A673 (cell line): ENCODE data around the gene IGFL2. TPM values are rescaled to one million over a fixed set of nuclear protein-coding genes. Genes with fewer than 3 reads are reported as not detected.
"Not testable (repeated sequence)": the region's sequence is repeated elsewhere in the genome, so short reads cannot be mapped to it uniquely, and the experiment has no call there.

ENCODE experiments used
- BruUV-seq: library from RNA; stranded (reverse); fragments of 400-500 nt; replicated peaks from 2 replicates; lab custom pipeline; 2021; lab: Mats Ljungman, UMichigan
- CTCF ChIA-PET: fragments of 300-600 bp; sonication (Branson Sonifier 250); formaldehyde crosslinking; loops from one replicate; lab custom pipeline; 2022; ENCODE audit warnings: antibody characterized with exemption; lab: Charles Lee
- POLR2A ChIA-PET: fragments of 300-600 bp; sonication (Branson Sonifier 250); formaldehyde crosslinking; loops from one replicate; lab custom pipeline; 2022; ENCODE audit warnings: antibody characterized with exemption; ENCODE audit not compliant: low non-redundant PET; lab: Charles Lee
- DNase-seq: peaks from one replicate; pipeline ENCODE4 v3.0.0-alpha.2; 2015; ENCODE audit warnings: low spot score
- H3K27ac ChIP-seq: fragments of 200-600 bp; sonication (generic); 2 replicates; pipeline ENCODE4 v1.5.1; 2016; ENCODE audit warnings: mixed run types, low read depth, mild to moderate bottlenecking, mixed read lengths, antibody characterized with exemption, low read length; ENCODE audit not compliant: poor library complexity, severe bottlenecking
- H3K27me3 ChIP-seq: fragments of 200-600 bp; sonication (generic); replicated peaks from 2 replicates; pipeline ENCODE4 v1.6.1; 2017; ENCODE audit warnings: mixed run types, low read depth, mild to moderate bottlenecking, mixed read lengths, antibody characterized with exemption, low read length; ENCODE audit not compliant: insufficient read depth, poor library complexity
- H3K36me3 ChIP-seq: fragments of 200-600 bp; sonication (generic); 2 replicates; pipeline ENCODE4 v1.6.1; 2016; ENCODE audit warnings: mixed run types, mild to moderate bottlenecking, mixed read lengths, antibody characterized with exemption, low read length; ENCODE audit not compliant: insufficient read depth, poor library complexity, severe bottlenecking
- H3K4me1 ChIP-seq: fragments of 200-600 bp; sonication (generic); 2 replicates; pipeline ENCODE4 v1.6.1; 2017; ENCODE audit warnings: mixed run types, mild to moderate bottlenecking, mixed read lengths, antibody characterized with exemption, low read length; ENCODE audit not compliant: insufficient read depth, poor library complexity, severe bottlenecking
- H3K4me3 ChIP-seq: fragments of 200-600 bp; sonication (generic); 2 replicates; pipeline ENCODE4 v1.5.1; 2016; ENCODE audit warnings: low read depth, mixed run types, mild to moderate bottlenecking, mixed read lengths, low read length; ENCODE audit not compliant: poor library complexity, severe bottlenecking
- H3K9me3 ChIP-seq: fragments of 200-600 bp; sonication (generic); 2 replicates; pipeline ENCODE4 v1.6.1; 2016; ENCODE audit warnings: mixed run types, low read depth, mild to moderate bottlenecking, mixed read lengths, antibody characterized with exemption, low read length; ENCODE audit not compliant: poor library complexity, severe bottlenecking
- EZH2 ChIP-seq: fragments of 200-600 bp; sonication (generic); IDR thresholded peaks from 2 replicates; pipeline ENCODE4 v1.6.1; 2017; ENCODE audit warnings: borderline replicate concordance, low read depth, mild to moderate bottlenecking, mixed read lengths, antibody characterized with exemption, low read length; ENCODE audit not compliant: poor library complexity, severe bottlenecking
- intact Hi-C: fragments of 100-400 bp; cut with micrococcal nuclease; formaldehyde crosslinking; loops from one replicate; pipeline ENCODE4 v1.10.0; 2022; ENCODE audit not compliant: unreplicated experiment
- total RNA-seq: library from RNA; stranded (reverse); gene quantifications from 2 replicates; pipeline ENCODE4 v1.2.3, GENCODE V29; 2021
- TF ChIP-seq, protein P1 (sequence below): fragments of 300-800, 200-600 bp; sonication (generic); conservative IDR thresholded peaks from 2 replicates; pipeline ENCODE4 v1.5.1; 2017; ENCODE audit warnings: low read depth, mild to moderate bottlenecking, antibody characterized with exemption, low read length, moderate library complexity, mixed read lengths

IGFL2 gene
- total RNA-seq, 1 experiment from 2014 or later: 0.45 TPM

- POLR2A ChIA-PET: no interaction called here
- no TSS peak for BruUV-seq
- CTCF ChIA-PET: no interaction called here
These were observed 12.3 kb downstream of the IGFL2 start for GRCh38 chr19:46160233-46160775.

GRCh38 chr19:46161642-46162257 lies 13.7 kb downstream of the IGFL2 start:
- H3K27me3 ChIP-seq, H3K27ac ChIP-seq, H3K4me1 ChIP-seq, H3K4me3 ChIP-seq, POLR2A ChIA-PET, intact Hi-C loops, DNase-seq, CTCF ChIA-PET, BruUV-seq, H3K9me3 ChIP-seq, H3K36me3 ChIP-seq: not testable (repeated sequence)

More at GRCh38 chr19:46160233-46160775, 12.3 kb downstream of the IGFL2 start:
- H3K27me3 ChIP-seq: peaks cover 8% of the 10 kb centered on the region
- H3K36me3 ChIP-seq: no peaks in the 10 kb centered on the region
- TF ChIP-seq, protein P1, sequence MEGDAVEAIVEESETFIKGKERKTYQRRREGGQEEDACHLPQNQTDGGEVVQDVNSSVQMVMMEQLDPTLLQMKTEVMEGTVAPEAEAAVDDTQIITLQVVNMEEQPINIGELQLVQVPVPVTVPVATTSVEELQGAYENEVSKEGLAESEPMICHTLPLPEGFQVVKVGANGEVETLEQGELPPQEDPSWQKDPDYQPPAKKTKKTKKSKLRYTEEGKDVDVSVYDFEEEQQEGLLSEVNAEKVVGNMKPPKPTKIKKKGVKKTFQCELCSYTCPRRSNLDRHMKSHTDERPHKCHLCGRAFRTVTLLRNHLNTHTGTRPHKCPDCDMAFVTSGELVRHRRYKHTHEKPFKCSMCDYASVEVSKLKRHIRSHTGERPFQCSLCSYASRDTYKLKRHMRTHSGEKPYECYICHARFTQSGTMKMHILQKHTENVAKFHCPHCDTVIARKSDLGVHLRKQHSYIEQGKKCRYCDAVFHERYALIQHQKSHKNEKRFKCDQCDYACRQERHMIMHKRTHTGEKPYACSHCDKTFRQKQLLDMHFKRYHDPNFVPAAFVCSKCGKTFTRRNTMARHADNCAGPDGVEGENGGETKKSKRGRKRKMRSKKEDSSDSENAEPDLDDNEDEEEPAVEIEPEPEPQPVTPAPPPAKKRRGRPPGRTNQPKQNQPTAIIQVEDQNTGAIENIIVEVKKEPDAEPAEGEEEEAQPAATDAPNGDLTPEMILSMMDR: no peak
- TF ChIP-seq EZH2: no peak
- no peaks in the 10 kb centered on the region for H3K9me3 ChIP-seq
- H3K27ac ChIP-seq: no peak overlapping the region
- H3K4me3 ChIP-seq: no peak overlapping the region
- intact Hi-C loops: no loop called here
- H3K4me1 ChIP-seq: no peaks in the 10 kb centered on the region
- DNase-seq: no peak

DNA sequence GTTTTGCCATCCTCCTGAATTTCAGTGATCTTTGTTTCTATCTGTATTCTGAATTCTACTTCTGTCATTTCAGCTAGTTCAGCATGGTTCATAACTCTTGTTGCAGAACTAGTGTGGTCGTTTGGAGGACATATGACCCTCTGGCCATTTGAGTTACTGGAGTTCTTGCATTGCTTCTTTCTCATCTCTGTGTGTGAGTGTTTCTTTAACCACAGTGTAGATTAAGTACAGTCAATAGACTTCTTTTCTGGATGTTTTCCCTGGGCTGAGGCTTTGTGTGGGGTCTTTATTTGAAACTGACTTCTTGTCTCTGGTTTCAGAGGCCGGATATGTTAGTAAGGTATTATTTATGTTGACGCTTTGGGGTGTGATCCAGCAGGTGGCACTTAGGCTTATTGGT lies 14.7 kb downstream of the IGFL2 start:
- H3K4me1 ChIP-seq: no peaks in the 10 kb centered on the region
- no peak for TF ChIP-seq EZH2
- TF ChIP-seq, protein P1: no peak
- H3K27ac ChIP-seq: no peak overlapping the region
- intact Hi-C loops: no loop called here
- ChIA-PET POLR2A (no interaction called here), CTCF (no interaction called here)
- DNase-seq: no peak
- H3K27me3 ChIP-seq: no peaks in the 10 kb centered on the region
- H3K9me3 ChIP-seq: no peaks in the 10 kb centered on the region
- H3K4me3 ChIP-seq: no peak overlapping the region
- H3K36me3 ChIP-seq: no peaks in the 10 kb centered on the region
- no TSS peak for BruUV-seq

DNA sequence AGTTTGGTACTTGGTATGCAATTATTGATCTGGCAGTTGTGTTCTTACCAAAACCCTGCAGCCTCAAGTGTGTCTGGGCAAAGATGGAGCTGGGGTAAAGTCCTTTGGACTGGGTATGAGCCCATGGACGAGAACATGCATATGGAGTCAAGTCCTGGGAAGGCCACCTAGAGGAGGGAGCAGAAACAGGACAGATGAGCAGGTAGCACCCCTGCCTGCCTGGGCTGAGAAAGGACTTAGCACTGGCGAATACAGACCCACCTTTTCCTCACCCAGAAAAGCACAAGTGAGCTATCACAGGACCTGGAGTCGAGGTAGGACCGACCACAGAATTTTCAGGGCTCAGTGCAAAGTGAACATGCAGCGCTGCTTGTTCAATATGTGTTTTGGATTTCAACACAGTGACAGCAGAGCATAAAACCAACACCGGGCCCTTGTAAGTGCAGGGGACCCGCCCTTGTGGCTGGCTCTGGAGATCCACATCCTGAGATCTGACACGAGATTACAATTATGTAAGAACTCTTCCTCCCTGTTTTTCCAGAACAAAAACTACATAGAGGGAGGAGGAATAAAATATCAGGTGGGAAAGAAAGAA lies 25.9 kb downstream of the IGFL2 start:
- Histone ChIP-seq H3K4me1 (no peaks in the 10 kb centered on the region), H3K9me3 (no peaks in the 10 kb centered on the region), H3K4me3 (no peak overlapping the region), H3K27me3 (no peaks in the 10 kb centered on the region), H3K36me3 (no peaks in the 10 kb centered on the region), H3K27ac (no peak overlapping the region)
- CTCF ChIA-PET: no interaction called here
- TF ChIP-seq EZH2: no peak
- TF ChIP-seq, protein P1: no peak
- no TSS peak for BruUV-seq
- DNase-seq: no peak
- intact Hi-C loops: no loop called here
- POLR2A ChIA-PET: no interaction called here
